ENCODE data around the gene URB2.
"Not testable (repeated sequence)": the region's sequence is repeated elsewhere in the genome, so short reads cannot be mapped to it uniquely, and the experiment has no call there.

URB2 gene

GRCh38 chr1:229613938-229614337, 12.1 kb upstream of the URB2 start:
- H3K4me3 ChIP-seq (ENCODE audit: low read depth in 1 of 2, low read length in 2 of 2) = no peak overlapping the region
- no peaks in the 10 kb centered on the region for H3K9me3 ChIP-seq (ENCODE audit: control insufficient read depth in 1 of 2, low read length in 2 of 2)
- no peak overlapping the region for H3K27ac ChIP-seq (ENCODE audit: low read depth, low read length)
- H3K4me1 ChIP-seq (ENCODE audit: control insufficient read depth in 1 of 2, insufficient read depth in 2 of 2, low read length in 2 of 2) = no peaks in the 10 kb centered on the region
- H3K36me3 ChIP-seq (ENCODE audit: control insufficient read depth in 1 of 2, insufficient read depth in 2 of 2, low read length in 2 of 2) = peaks cover 20 to 52% of the 10 kb centered on the region in 2 donors
- H3K9ac ChIP-seq (ENCODE audit: low read depth in 1 of 2, low read length in 2 of 2) = no peak overlapping the region
- H3K27me3 ChIP-seq (ENCODE audit: control insufficient read depth in 1 of 2, insufficient read depth in 2 of 2, low read length in 2 of 2) = no peaks in the 10 kb centered on the region

DNA sequence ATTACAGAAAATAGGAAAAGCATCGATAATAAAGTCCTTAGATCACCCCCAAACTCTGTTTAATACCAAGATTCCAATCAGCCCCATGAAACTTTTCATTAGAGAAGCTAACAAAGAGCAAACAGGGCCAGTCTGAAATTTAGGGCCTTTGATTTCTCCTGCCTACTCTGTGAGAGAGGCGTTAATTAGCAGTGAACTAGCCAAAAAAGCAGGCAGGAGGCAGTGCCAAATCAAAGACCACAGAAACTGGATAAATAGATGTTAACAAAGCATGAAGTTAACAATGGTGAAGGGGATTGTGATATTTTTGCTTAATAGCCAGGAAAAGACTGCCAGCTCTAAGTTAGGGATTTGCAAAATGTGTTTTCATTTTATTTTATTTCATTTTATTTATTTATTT, 11.3 kb upstream of the URB2 start:
- Histone ChIP-seq H3K9ac (ENCODE audit: low read depth in 1 of 2, low read length in 2 of 2) (no peak overlapping the region), H3K4me1 (ENCODE audit: control insufficient read depth in 1 of 2, insufficient read depth in 2 of 2, low read length in 2 of 2) (peaks cover 0 to 4% of the 10 kb centered on the region in 2 donors), H3K27me3 (ENCODE audit: control insufficient read depth in 1 of 2, insufficient read depth in 2 of 2, low read length in 2 of 2) (no peaks in the 10 kb centered on the region), H3K27ac (ENCODE audit: low read depth, low read length) (no peak overlapping the region), H3K4me3 (ENCODE audit: low read depth in 1 of 2, low read length in 2 of 2) (no peak overlapping the region), H3K9me3 (ENCODE audit: control insufficient read depth in 1 of 2, low read length in 2 of 2) (no peaks in the 10 kb centered on the region), H3K36me3 (ENCODE audit: control insufficient read depth in 1 of 2, insufficient read depth in 2 of 2, low read length in 2 of 2) (peaks cover 17 to 44% of the 10 kb centered on the region in 2 donors)

DNA sequence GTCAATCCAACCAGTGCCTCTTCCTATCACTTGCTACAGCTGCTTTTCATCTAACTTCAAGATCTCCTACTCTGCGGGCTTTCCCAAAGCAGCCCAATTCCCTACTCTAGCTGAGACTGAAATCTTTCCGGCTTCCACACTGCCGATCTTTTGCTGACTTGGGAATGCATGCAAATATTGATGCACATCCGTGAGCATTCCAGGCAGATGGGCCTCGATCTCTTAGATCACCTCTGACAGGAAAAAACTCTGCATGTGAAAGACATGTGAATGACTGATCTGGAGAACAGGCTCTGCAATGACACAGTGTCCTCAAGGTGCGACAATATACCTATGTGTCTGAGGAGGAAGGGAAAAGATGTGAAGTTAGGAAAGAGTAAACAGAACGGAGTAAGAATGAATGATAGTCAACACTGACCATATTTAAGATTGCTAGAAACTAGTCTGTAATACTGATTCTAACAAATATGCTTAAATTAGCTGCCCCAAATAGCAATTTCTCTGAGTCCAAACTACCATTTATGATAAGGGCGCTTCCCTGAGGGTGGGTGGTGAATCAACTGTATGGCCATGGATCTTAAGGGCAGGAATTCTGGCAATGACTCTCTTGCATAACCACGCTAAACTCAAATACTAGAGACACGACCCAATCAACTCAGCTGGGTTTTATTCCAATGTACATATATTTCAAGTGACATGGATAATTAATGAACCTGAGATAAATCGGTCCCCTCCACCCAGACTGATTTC, 8.5 kb upstream of the URB2 start:
- Histone ChIP-seq H3K9ac (ENCODE audit: low read depth in 1 of 2, low read length in 2 of 2) (no peak overlapping the region), H3K27ac (ENCODE audit: low read depth, low read length) (no peak overlapping the region), H3K4me3 (ENCODE audit: low read depth in 1 of 2, low read length in 2 of 2) (no peak overlapping the region), H3K9me3 (ENCODE audit: control insufficient read depth in 1 of 2, low read length in 2 of 2) (no peaks in the 10 kb centered on the region), H3K27me3 (ENCODE audit: control insufficient read depth in 1 of 2, insufficient read depth in 2 of 2, low read length in 2 of 2) (no peaks in the 10 kb centered on the region), H3K4me1 (ENCODE audit: control insufficient read depth in 1 of 2, insufficient read depth in 2 of 2, low read length in 2 of 2) (peaks cover 0 to 4% of the 10 kb centered on the region in 2 donors), H3K36me3 (ENCODE audit: control insufficient read depth in 1 of 2, insufficient read depth in 2 of 2, low read length in 2 of 2) (peaks cover 4 to 17% of the 10 kb centered on the region in 2 donors)

DNA sequence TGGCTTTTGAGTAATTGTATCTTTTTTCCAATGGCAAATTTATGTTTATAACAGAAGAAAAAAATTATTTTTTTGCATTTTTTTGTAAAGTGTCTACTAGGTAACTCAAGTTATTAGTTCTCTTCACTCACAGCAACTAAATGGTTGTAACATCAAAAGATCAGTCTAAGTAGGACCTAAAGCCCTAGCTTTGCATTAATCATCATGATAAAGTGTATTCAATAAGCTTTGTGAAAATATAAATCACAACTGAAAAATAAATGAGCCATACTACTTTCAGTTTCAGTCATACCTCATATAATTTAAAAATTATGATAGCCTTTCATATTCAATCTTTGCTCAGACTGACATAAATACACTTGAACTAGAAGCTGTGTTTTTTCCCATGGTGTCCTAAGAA, 7.0 kb upstream of the URB2 start:
- Histone ChIP-seq H3K27ac (ENCODE audit: low read depth, low read length) (no peak overlapping the region), H3K27me3 (ENCODE audit: control insufficient read depth in 1 of 2, insufficient read depth in 2 of 2, low read length in 2 of 2) (no peaks in the 10 kb centered on the region), H3K36me3 (ENCODE audit: control insufficient read depth in 1 of 2, insufficient read depth in 2 of 2, low read length in 2 of 2) (peaks cover 0 to 5% of the 10 kb centered on the region in 2 donors), H3K4me3 (ENCODE audit: low read depth in 1 of 2, low read length in 2 of 2) (no peak overlapping the region), H3K9me3 (ENCODE audit: control insufficient read depth in 1 of 2, low read length in 2 of 2) (no peaks in the 10 kb centered on the region), H3K4me1 (ENCODE audit: control insufficient read depth in 1 of 2, insufficient read depth in 2 of 2, low read length in 2 of 2) (peaks cover 6 to 9% of the 10 kb centered on the region in 2 donors), H3K9ac (ENCODE audit: low read depth in 1 of 2, low read length in 2 of 2) (no peak overlapping the region)

- Histone ChIP-seq H3K4me1 (ENCODE audit: control insufficient read depth in 1 of 2, insufficient read depth in 2 of 2, low read length in 2 of 2) (peaks cover 12 to 15% of the 10 kb centered on the region in 2 donors), H3K9ac (ENCODE audit: low read depth in 1 of 2, low read length in 2 of 2) (no peak overlapping the region), H3K4me3 (ENCODE audit: low read depth in 1 of 2, low read length in 2 of 2) (no peak overlapping the region), H3K9me3 (ENCODE audit: control insufficient read depth in 1 of 2, low read length in 2 of 2) (no peaks in the 10 kb centered on the region), H3K36me3 (ENCODE audit: control insufficient read depth in 1 of 2, insufficient read depth in 2 of 2, low read length in 2 of 2) (no peaks in the 10 kb centered on the region), H3K27me3 (ENCODE audit: control insufficient read depth in 1 of 2, insufficient read depth in 2 of 2, low read length in 2 of 2) (no peaks in the 10 kb centered on the region), H3K27ac (ENCODE audit: low read depth, low read length) (no peak overlapping the region)
Measured at GRCh38 chr1:229619614-229620013, 6.4 kb upstream of the URB2 start.

- Histone ChIP-seq H3K4me1 (ENCODE audit: control insufficient read depth in 1 of 2, insufficient read depth in 2 of 2, low read length in 2 of 2) (peaks cover 19% of the 10 kb centered on the region in 2 donors), H3K27me3 (ENCODE audit: control insufficient read depth in 1 of 2, insufficient read depth in 2 of 2, low read length in 2 of 2) (no peaks in the 10 kb centered on the region), H3K27ac (ENCODE audit: low read depth, low read length) (no peak overlapping the region), H3K4me3 (ENCODE audit: low read depth in 1 of 2, low read length in 2 of 2) (no peak overlapping the region), H3K9ac (ENCODE audit: low read depth in 1 of 2, low read length in 2 of 2) (no peak overlapping the region), H3K9me3 (ENCODE audit: control insufficient read depth in 1 of 2, low read length in 2 of 2) (no peaks in the 10 kb centered on the region), H3K36me3 (ENCODE audit: control insufficient read depth in 1 of 2, insufficient read depth in 2 of 2, low read length in 2 of 2) (no peaks in the 10 kb centered on the region)
Measured at GRCh38 chr1:229620876-229621275, 5.2 kb upstream of the URB2 start.

- Histone ChIP-seq H3K4me1 (ENCODE audit: control insufficient read depth in 1 of 2, insufficient read depth in 2 of 2, low read length in 2 of 2) (peaks cover 19 to 21% of the 10 kb centered on the region in 2 donors), H3K4me3 (ENCODE audit: low read depth in 1 of 2, low read length in 2 of 2) (no peak overlapping the region), H3K27me3 (ENCODE audit: control insufficient read depth in 1 of 2, insufficient read depth in 2 of 2, low read length in 2 of 2) (no peaks in the 10 kb centered on the region), H3K9ac (ENCODE audit: low read depth in 1 of 2, low read length in 2 of 2) (no peak overlapping the region), H3K9me3 (ENCODE audit: control insufficient read depth in 1 of 2, low read length in 2 of 2) (no peaks in the 10 kb centered on the region), H3K27ac (ENCODE audit: low read depth, low read length) (no peak overlapping the region), H3K36me3 (ENCODE audit: control insufficient read depth in 1 of 2, insufficient read depth in 2 of 2, low read length in 2 of 2) (no peaks in the 10 kb centered on the region)
Measured at GRCh38 chr1:229621663-229622062, 4.4 kb upstream of the URB2 start.

DNA sequence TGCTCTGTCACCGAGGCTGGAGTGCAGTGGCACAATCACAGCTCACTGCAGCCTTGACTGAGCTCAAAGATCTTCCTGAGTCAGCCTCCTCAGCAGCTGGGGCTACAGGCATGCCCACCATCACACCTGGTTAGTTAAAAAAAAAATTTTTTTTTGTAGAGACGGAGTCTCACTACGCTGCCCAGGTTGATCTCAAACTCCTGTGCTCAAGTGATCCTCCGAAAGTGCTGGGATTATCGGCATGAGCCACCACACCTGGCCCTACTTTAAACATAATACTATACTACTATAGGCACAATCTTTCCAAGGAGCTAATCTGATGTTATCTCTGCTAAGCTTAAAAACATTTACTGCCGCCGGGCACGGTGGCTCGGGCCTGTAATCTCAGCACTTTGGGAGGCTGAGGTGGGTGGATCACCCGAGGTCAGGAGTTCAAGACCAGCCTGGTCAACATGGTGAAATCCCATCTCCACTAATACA, 3.4 kb upstream of the URB2 start:
- H3K27me3 ChIP-seq (ENCODE audit: control insufficient read depth in 1 of 2, insufficient read depth in 2 of 2, low read length in 2 of 2); H3K9me3 ChIP-seq (ENCODE audit: control insufficient read depth in 1 of 2, low read length in 2 of 2); H3K27ac ChIP-seq (ENCODE audit: low read depth, low read length); H3K9ac ChIP-seq (ENCODE audit: low read depth in 1 of 2, low read length in 2 of 2); H3K36me3 ChIP-seq (ENCODE audit: control insufficient read depth in 1 of 2, insufficient read depth in 2 of 2, low read length in 2 of 2); H3K4me3 ChIP-seq (ENCODE audit: low read depth in 1 of 2, low read length in 2 of 2): not testable (repeated sequence)
- peaks cover 27 to 29% of the 10 kb centered on the region in 2 donors for H3K4me1 ChIP-seq (ENCODE audit: control insufficient read depth in 1 of 2, insufficient read depth in 2 of 2, low read length in 2 of 2)

DNA sequence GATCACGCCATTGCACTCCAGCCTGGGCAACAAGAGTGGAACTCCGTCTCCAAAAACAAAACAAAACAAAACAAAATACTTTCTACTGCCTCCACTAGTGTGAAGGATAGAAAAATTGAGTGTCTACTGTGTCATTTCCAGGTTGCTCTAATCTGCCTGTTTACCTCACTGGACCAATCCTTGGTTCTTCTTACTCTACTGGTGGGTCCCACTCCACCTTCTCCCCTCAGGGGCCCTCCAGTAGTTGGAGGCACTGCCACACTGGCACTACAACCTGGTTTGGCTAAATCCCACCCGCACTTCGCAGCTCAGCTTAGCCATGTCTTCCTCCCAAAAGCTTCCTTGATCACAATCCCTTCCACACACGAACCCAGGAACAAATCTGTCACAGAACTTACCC, 2.8 kb upstream of the URB2 start:
- H3K4me3 ChIP-seq (ENCODE audit: low read depth in 1 of 2, low read length in 2 of 2) = no peak overlapping the region
- no peaks in the 10 kb centered on the region for H3K36me3 ChIP-seq (ENCODE audit: control insufficient read depth in 1 of 2, insufficient read depth in 2 of 2, low read length in 2 of 2)
- H3K27ac ChIP-seq (ENCODE audit: low read depth, low read length) = no peak overlapping the region
- peaks cover 27 to 29% of the 10 kb centered on the region in 2 donors for H3K4me1 ChIP-seq (ENCODE audit: control insufficient read depth in 1 of 2, insufficient read depth in 2 of 2, low read length in 2 of 2)
- no peak overlapping the region for H3K9ac ChIP-seq (ENCODE audit: low read depth in 1 of 2, low read length in 2 of 2)
- H3K9me3 ChIP-seq (ENCODE audit: control insufficient read depth in 1 of 2, low read length in 2 of 2) = no peaks in the 10 kb centered on the region
- H3K27me3 ChIP-seq (ENCODE audit: control insufficient read depth in 1 of 2, insufficient read depth in 2 of 2, low read length in 2 of 2) = no peaks in the 10 kb centered on the region

DNA sequence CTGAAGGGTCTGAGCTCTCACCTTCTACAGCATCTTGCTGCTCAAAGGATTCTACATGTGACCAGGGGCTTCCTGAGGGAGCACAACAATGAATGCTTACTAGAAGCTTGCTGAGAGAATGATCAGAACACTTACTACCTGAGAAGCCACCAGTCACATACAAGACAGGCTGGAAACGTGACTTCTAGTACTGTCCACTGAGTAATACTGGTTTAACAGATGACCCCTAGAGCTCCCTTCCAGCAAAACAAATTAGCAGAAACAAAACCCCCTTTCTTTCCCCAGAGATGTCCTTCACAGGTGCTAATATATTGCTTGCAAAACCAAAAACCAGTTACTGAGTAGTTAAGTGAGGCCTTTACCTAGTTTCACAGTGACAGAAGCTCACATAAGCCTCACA, 2.2 kb upstream of the URB2 start:
- Histone ChIP-seq H3K9ac (ENCODE audit: low read depth in 1 of 2, low read length in 2 of 2) (no peak overlapping the region), H3K4me3 (ENCODE audit: low read depth in 1 of 2, low read length in 2 of 2) (peak overlapping the region in 1 of 2 donors; percentile 91), H3K27ac (ENCODE audit: low read depth, low read length) (no peak overlapping the region), H3K9me3 (ENCODE audit: control insufficient read depth in 1 of 2, low read length in 2 of 2) (no peaks in the 10 kb centered on the region), H3K4me1 (ENCODE audit: control insufficient read depth in 1 of 2, insufficient read depth in 2 of 2, low read length in 2 of 2) (peaks cover 27 to 29% of the 10 kb centered on the region in 2 donors), H3K27me3 (ENCODE audit: control insufficient read depth in 1 of 2, insufficient read depth in 2 of 2, low read length in 2 of 2) (no peaks in the 10 kb centered on the region), H3K36me3 (ENCODE audit: control insufficient read depth in 1 of 2, insufficient read depth in 2 of 2, low read length in 2 of 2) (peaks cover 0 to 3% of the 10 kb centered on the region in 2 donors)

All from duodenal mucosa (tissue), 2 donors.